ENCODE results near the gene HAPLN1. TPM values are rescaled to one million over a fixed set of nuclear protein-coding genes. Genes with fewer than 3 reads are reported as not detected.

Gene HAPLN1
- total RNA-seq, 1 donor from 2014 or later, result 1.4 TPM

GRCh38 chr5:83718195-83718825 lies 2.3 kb downstream of the HAPLN1 start:
- Mint-ChIP-seq H3K4me1 (peaks cover 42% of the 10 kb centered on the region), H3K9me3 (no peaks in the 10 kb centered on the region), H3K4me3 (peak overlapping the region; percentile 39), H3K27me3 (ENCODE audit: low read depth) (peaks cover 20% of the 10 kb centered on the region), H3K36me3 (ENCODE audit: low read depth) (no peaks in the 10 kb centered on the region), H3K27ac (ENCODE audit: unreplicated experiment) (no peak overlapping the region)
- peak; percentile 95 for TF ChIP-seq CTCF (conservative IDR thresholded peaks at IDR 0.05)
- peak; percentile 40 for DNase-seq (ENCODE audit: low read depth, low spot score)

- TF ChIP-seq CTCF (conservative IDR thresholded peaks at IDR 0.05), result no peak
- Mint-ChIP-seq H3K27ac (ENCODE audit: unreplicated experiment) (no peak overlapping the region), H3K4me1 (peaks cover 18% of the 10 kb centered on the region), H3K4me3 (no peak overlapping the region), H3K9me3 (no peaks in the 10 kb centered on the region), H3K36me3 (ENCODE audit: low read depth) (no peaks in the 10 kb centered on the region), H3K27me3 (ENCODE audit: low read depth) (peaks cover 7% of the 10 kb centered on the region)
- no peak for DNase-seq (ENCODE audit: low read depth, low spot score)
Observed at GRCh38 chr5:83715236-83716065, 5.2 kb downstream of the HAPLN1 start.

GRCh38 chr5:83714810-83715209 lies 5.8 kb downstream of the HAPLN1 start:
- no peaks in the 10 kb centered on the region for H3K9me3 Mint-ChIP-seq
- no peak for DNase-seq (ENCODE audit: low read depth, low spot score)
- H3K36me3 Mint-ChIP-seq (ENCODE audit: low read depth), result no peaks in the 10 kb centered on the region
- no peak overlapping the region for H3K4me3 Mint-ChIP-seq
- peaks cover 3% of the 10 kb centered on the region for H3K27me3 Mint-ChIP-seq (ENCODE audit: low read depth)
- no peak overlapping the region for H3K27ac Mint-ChIP-seq (ENCODE audit: unreplicated experiment)
- peaks cover 13% of the 10 kb centered on the region for H3K4me1 Mint-ChIP-seq
- no peak for TF ChIP-seq CTCF (conservative IDR thresholded peaks at IDR 0.05)

- peak; percentile 90 for TF ChIP-seq CTCF (conservative IDR thresholded peaks at IDR 0.05)
- Mint-ChIP-seq H3K4me1 (no peaks in the 10 kb centered on the region), H3K27me3 (ENCODE audit: low read depth) (no peaks in the 10 kb centered on the region), H3K4me3 (no peak overlapping the region), H3K36me3 (ENCODE audit: low read depth) (no peaks in the 10 kb centered on the region), H3K9me3 (no peaks in the 10 kb centered on the region), H3K27ac (ENCODE audit: unreplicated experiment) (no peak overlapping the region)
- peak; percentile 61 for DNase-seq (ENCODE audit: low read depth, low spot score)
Observed at GRCh38 chr5:83711982-83712601, 8.6 kb downstream of the HAPLN1 start.

- Mint-ChIP-seq H3K4me3 (no peak overlapping the region), H3K27ac (ENCODE audit: unreplicated experiment) (no peak overlapping the region), H3K27me3 (ENCODE audit: low read depth) (no peaks in the 10 kb centered on the region), H3K9me3 (peaks cover 8% of the 10 kb centered on the region), H3K36me3 (ENCODE audit: low read depth) (peaks cover 4% of the 10 kb centered on the region), H3K4me1 (no peaks in the 10 kb centered on the region)
- DNase-seq (ENCODE audit: low read depth, low spot score), result no peak
- TF ChIP-seq CTCF (conservative IDR thresholded peaks at IDR 0.05), result no peak
Observed at GRCh38 chr5:83709973-83710372, 10.7 kb downstream of the HAPLN1 start.

Measured in neural crest cell (in vitro differentiated cells).